ENCODE measurements around the gene KIF7. TPM values are rescaled to one million over a fixed set of nuclear protein-coding genes. Genes with fewer than 3 reads are reported as not detected.

The KIF7 gene
- total and polyA plus RNA-seq, 2 donors (not counting 3 experiments of a cell fraction or from before 2014, with no cell fraction given) = 4.2 to 11.3 TPM

- Histone ChIP-seq H3K4me2 (ENCODE audit: insufficient read depth, low read length) (peak overlapping the region; percentile 74), H3K4me3 (replicated peaks in 1 of 3; ENCODE audit: insufficient read depth in 1 of 3, low read depth in 1 of 3, low read length in 3 of 3) (peak overlapping the region in 2 of 3 experiments; percentile 30 to 33), H3K9me1 (replicated peaks; ENCODE audit: control insufficient read depth, extremely low read depth, insufficient read depth, low read length) (no peaks in the 10 kb centered on the region), H3K36me3 (ENCODE audit: control insufficient read depth in 2 of 2, extremely low read depth in 1 of 2, insufficient read depth in 2 of 2, low read length in 2 of 2) (no peaks in the 10 kb centered on the region), H3K9ac (replicated peaks; ENCODE audit: extremely low read depth, insufficient read depth, low read length) (peak overlapping the region; percentile 54), H4K20me1 (replicated peaks; ENCODE audit: control insufficient read depth, extremely low read depth, insufficient read depth, low read length) (no peaks in the 10 kb centered on the region), H3K27me3 (ENCODE audit: control insufficient read depth in 2 of 2, insufficient read depth in 2 of 2, low read length in 2 of 2) (no peaks in the 10 kb centered on the region), H3K27ac (ENCODE audit: insufficient read depth, low read depth, low read length) (no peak overlapping the region), H2AFZ (ENCODE audit: low read depth, low read length) (peak overlapping the region; percentile 92), H3K79me2 (ENCODE audit: control insufficient read depth, insufficient read depth, low read length) (no peaks in the 10 kb centered on the region), H3K4me1 (ENCODE audit: control insufficient read depth, extremely low read depth, insufficient read depth, low read length) (peaks cover 20% of the 10 kb centered on the region), H3K9me3 (replicated peaks; ENCODE audit: control insufficient read depth, insufficient read depth, low read length) (no peaks in the 10 kb centered on the region)
- TF ChIP-seq POLR2A (IDR thresholded peaks at IDR 0.05; ENCODE audit: low read depth, low read length) (peak; percentile 66), POLR2AphosphoS5 (IDR thresholded peaks at IDR 0.05; ENCODE audit: insufficient read depth, low read depth, low read length) (peak; percentile 70), MAX (IDR thresholded peaks at IDR 0.05; ENCODE audit: insufficient read depth, insufficient read length) (no peak), MYC (IDR thresholded peaks at IDR 0.05; ENCODE audit: low read depth, low read length) (no peak), FOS (IDR thresholded peaks at IDR 0.05; ENCODE audit: borderline replicate concordance, insufficient read depth, low read length) (peak; percentile 16), GATA2 (IDR thresholded peaks at IDR 0.05; ENCODE audit: insufficient read depth, insufficient read length, low read depth, low read length) (no peak)
- BruUV-seq (replicated peaks) = no TSS peak
- intact Hi-C loops (cut with micrococcal nuclease) (no loop called here), dilution Hi-C loops (cut with MboI; ENCODE audit: extremely low pct_ligation_motif_present, low sequenced_read_pairs) (no loop called here)
- DNase-seq (ENCODE audit: low read depth, low spot score) (peak; percentile 36), FAIRE-seq (peak; percentile 76)
- CTCF ChIA-PET = interaction anchor here (1.4 to 4.6 kb wide), 3 partner anchors 11 to 247 kb away, joined by 3 to 55 read pairs (median 3); partner anchors contain the start of genes ARPIN and KIF7
- POLR2A ChIA-PET = no interaction called here
Measured at GRCh38 chr15:89665449-89666181, 10.3 kb upstream of the KIF7 start.

Data from endothelial cell of umbilical vein (primary cell).